Natural killer cell (primary cell): ENCODE results near the gene ARFGAP3. TPM values are rescaled to one million over a fixed set of nuclear protein-coding genes. Genes with fewer than 3 reads are reported as not detected.

Source experiments
- ATAC-seq, 3 donors: fragments of 150-1000 bp in 2 of 3; fragments of 200-7000 bp in 1 of 3; cut with Tn5 transposase; 1 replicate in 1 of 3; 2 replicates in 2 of 3; pipeline ENCODE4 v1.10.0; 2021; ENCODE audit warnings: mild to moderate bottlenecking in 2 of 3, moderate library complexity in 2 of 3
- DNase-seq, 2 donors: peaks; one replicate each; pipeline versions ENCODE4 v3.0.0 to v3.0.0-alpha.2; 2013 to 2021; ENCODE audit warnings: mixed read lengths in 1 of 2
- H3K27ac ChIP-seq: one replicate; pipeline ENCODE4 v1.5.1; 2013; ENCODE audit warnings: mild to moderate bottlenecking, low read length
- H3K27me3 ChIP-seq: one replicate; pipeline ENCODE4 v1.6.1; 2013; ENCODE audit warnings: low read length; ENCODE audit not compliant: control insufficient read depth, insufficient read depth
- H3K36me3 ChIP-seq: one replicate; pipeline ENCODE4 v1.6.1; 2013; ENCODE audit warnings: low read length; ENCODE audit not compliant: control insufficient read depth, insufficient read depth
- H3K4me1 ChIP-seq: one replicate; pipeline ENCODE4 v1.6.1; 2013; ENCODE audit warnings: low read length; ENCODE audit not compliant: control insufficient read depth, insufficient read depth
- H3K4me3 ChIP-seq: one replicate; pipeline ENCODE4 v1.5.1; 2013; ENCODE audit warnings: low read length
- H3K9me3 ChIP-seq: one replicate; pipeline ENCODE4 v1.6.1; 2013; ENCODE audit warnings: low read length; ENCODE audit not compliant: control insufficient read depth, insufficient read depth
- H3K27ac Mint-ChIP-seq, 2 donors: one replicate each; pipeline ENCODE4 v1.8.0; 2022; ENCODE audit warnings: mild to moderate bottlenecking in 2 of 2, mixed read lengths in 2 of 2, moderate library complexity in 1 of 2
- H3K27me3 Mint-ChIP-seq, 2 donors: one replicate each; pipeline ENCODE4 v1.8.0; 2022; ENCODE audit warnings: low read depth in 2 of 2, mixed read lengths in 2 of 2
- H3K36me3 Mint-ChIP-seq: one replicate; pipeline ENCODE4 v1.8.0; 2022; ENCODE audit warnings: mixed read lengths
- H3K4me1 Mint-ChIP-seq, 2 donors: one replicate each; pipeline ENCODE4 v1.8.0; 2022; ENCODE audit warnings: mixed read lengths in 2 of 2
- H3K4me3 Mint-ChIP-seq: one replicate; pipeline ENCODE4 v1.8.0; 2022; ENCODE audit warnings: mild to moderate bottlenecking, moderate library complexity, mixed read lengths
- H3K9me3 Mint-ChIP-seq, 2 donors: one replicate each; pipeline ENCODE4 v1.8.0; 2022; ENCODE audit warnings: mixed read lengths in 2 of 2
- WGBS: methylation state at CpG from one replicate; pipeline ENCODE4 v1.1.7; 2013; ENCODE audit warnings: missing lambda C conversion rate; ENCODE audit not compliant: insufficient coverage; 5-methylcytosine and 5-hydroxymethylcytosine counted together
- intact Hi-C: fragments of 100-400 bp; cut with micrococcal nuclease; formaldehyde crosslinking; loops from one replicate; pipeline ENCODE4 v1.14.2; 2022
- total RNA-seq, 4 donors: library from RNA; stranded (reverse); fragments of 120-200 nt in 1 of 4; gene quantifications; one replicate each; pipeline versions ENCODE4 v1.2.3 to v1.2.4, GENCODE V29; 2013 to 2022
- TF ChIP-seq, protein P1 (sequence below): fragments of 200-600 bp; IDR thresholded peaks from one replicate; pipeline ENCODE4 v1.8.0; 2022; ENCODE audit warnings: antibody characterized with exemption

Gene ARFGAP3
- total RNA-seq, 3 donors from 2014 or later (not counting 1 experiment from before 2014, with no cell fraction given): 46.3 to 58.0 (median 53.8) TPM

GRCh38 chr22:42893371-42894150, 36.5 kb upstream of the ARFGAP3 start:
- WGBS: 84% methylated on average over 24 of the region's 25 CpGs
- no peaks in the 10 kb centered on the region for H3K27me3 Mint-ChIP-seq
- TF ChIP-seq, protein P1, sequence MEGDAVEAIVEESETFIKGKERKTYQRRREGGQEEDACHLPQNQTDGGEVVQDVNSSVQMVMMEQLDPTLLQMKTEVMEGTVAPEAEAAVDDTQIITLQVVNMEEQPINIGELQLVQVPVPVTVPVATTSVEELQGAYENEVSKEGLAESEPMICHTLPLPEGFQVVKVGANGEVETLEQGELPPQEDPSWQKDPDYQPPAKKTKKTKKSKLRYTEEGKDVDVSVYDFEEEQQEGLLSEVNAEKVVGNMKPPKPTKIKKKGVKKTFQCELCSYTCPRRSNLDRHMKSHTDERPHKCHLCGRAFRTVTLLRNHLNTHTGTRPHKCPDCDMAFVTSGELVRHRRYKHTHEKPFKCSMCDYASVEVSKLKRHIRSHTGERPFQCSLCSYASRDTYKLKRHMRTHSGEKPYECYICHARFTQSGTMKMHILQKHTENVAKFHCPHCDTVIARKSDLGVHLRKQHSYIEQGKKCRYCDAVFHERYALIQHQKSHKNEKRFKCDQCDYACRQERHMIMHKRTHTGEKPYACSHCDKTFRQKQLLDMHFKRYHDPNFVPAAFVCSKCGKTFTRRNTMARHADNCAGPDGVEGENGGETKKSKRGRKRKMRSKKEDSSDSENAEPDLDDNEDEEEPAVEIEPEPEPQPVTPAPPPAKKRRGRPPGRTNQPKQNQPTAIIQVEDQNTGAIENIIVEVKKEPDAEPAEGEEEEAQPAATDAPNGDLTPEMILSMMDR: no peak
- no peaks in the 10 kb centered on the region for H3K27me3 ChIP-seq
- H3K36me3 Mint-ChIP-seq: no peaks in the 10 kb centered on the region
- H3K4me1 ChIP-seq: peaks cover 88% of the 10 kb centered on the region
- H3K4me3 Mint-ChIP-seq: peak overlapping the region; percentile 58
- H3K27ac Mint-ChIP-seq: peak overlapping the region; percentile 91 to 92
- H3K9me3 Mint-ChIP-seq: no peaks in the 10 kb centered on the region
- no peak overlapping the region for H3K4me3 ChIP-seq
- peak overlapping the region; percentile 86 for H3K27ac ChIP-seq
- ATAC-seq: peak; percentile 28 to 40 (median 30)
- H3K36me3 ChIP-seq: no peaks in the 10 kb centered on the region
- no peaks in the 10 kb centered on the region for H3K9me3 ChIP-seq
- DNase-seq: peak in 1 of 2 donors; percentile 60
- intact Hi-C loops: loop anchor here (2.0 to 10.0 kb wide), 2 partner anchors 31 to 121 kb away; partner anchors contain the start of gene PACSIN2
- peaks cover 57 to 77% of the 10 kb centered on the region in 2 donors for H3K4me1 Mint-ChIP-seq

DNA sequence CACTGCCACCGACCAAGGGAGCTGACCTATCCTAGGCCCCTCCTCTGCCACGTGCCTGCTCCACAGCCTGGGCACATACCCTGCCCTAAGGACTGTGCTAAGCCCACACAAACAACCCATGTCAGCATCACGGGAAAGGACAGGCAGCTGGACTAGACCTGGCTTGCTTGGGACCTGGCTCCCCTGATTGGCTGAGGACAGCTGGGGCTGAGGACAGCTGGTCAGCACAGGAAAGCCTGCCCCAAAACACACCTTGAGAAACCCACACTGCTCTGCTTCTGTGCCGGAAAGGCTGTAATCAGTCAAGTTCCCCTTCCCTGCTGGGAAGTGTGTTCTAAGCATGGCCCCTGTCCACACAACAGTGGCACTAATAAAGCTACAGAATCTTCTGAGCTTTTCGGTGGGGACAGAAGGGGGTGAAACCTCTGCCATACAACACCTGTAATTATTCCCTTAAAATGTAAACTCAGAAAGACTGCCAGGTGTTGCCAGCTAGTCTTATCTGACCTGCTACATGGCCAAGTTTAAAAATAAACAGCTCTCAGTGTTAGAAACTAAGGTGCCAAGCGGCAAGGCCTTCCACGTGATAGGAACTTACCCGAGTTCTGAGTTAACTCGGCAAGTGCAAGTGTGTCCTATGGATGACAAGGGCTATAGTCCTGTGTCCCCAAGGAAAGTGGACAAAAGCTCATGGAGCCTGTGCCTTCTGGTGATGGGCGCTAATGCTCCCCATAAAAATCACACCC, 35.7 kb upstream of the ARFGAP3 start:
- H3K27ac ChIP-seq: peak overlapping the region; percentile 86
- no peak overlapping the region for H3K4me3 ChIP-seq
- 60% methylated on average over 10 of the region's 10 CpGs for WGBS
- Mint-ChIP-seq H3K36me3 (no peaks in the 10 kb centered on the region), H3K27ac (peak overlapping the region; percentile 91 to 92), H3K4me3 (peak overlapping the region; percentile 45), H3K4me1 (peaks cover 65 to 84% of the 10 kb centered on the region in 2 donors), H3K9me3 (no peaks in the 10 kb centered on the region), H3K27me3 (no peaks in the 10 kb centered on the region)
- intact Hi-C loops: loop anchor here (2.0 to 10.0 kb wide), 2 partner anchors 32 to 122 kb away; partner anchors contain the start of gene PACSIN2
- peaks cover 95% of the 10 kb centered on the region for H3K4me1 ChIP-seq
- ATAC-seq (peak; percentile 8 to 50 (median 11)), DNase-seq (no peak)
- TF ChIP-seq, protein P1: no peak
- no peaks in the 10 kb centered on the region for H3K27me3 ChIP-seq
- H3K36me3 ChIP-seq: peaks cover 5% of the 10 kb centered on the region
- H3K9me3 ChIP-seq: no peaks in the 10 kb centered on the region

- H3K36me3 Mint-ChIP-seq: no peaks in the 10 kb centered on the region
- H3K27ac Mint-ChIP-seq: peak overlapping the region; percentile 91 to 92
- Histone ChIP-seq H3K36me3 (peaks cover 7% of the 10 kb centered on the region), H3K9me3 (no peaks in the 10 kb centered on the region), H3K27me3 (no peaks in the 10 kb centered on the region), H3K4me1 (peaks cover 97% of the 10 kb centered on the region), H3K4me3 (no peak overlapping the region), H3K27ac (peak overlapping the region; percentile 86)
- DNase-seq (no peak), ATAC-seq (peak; percentile 58 to 59 (median 58))
- TF ChIP-seq, protein P1: no peak
- 40% methylated on average over 9 of the region's 9 CpGs for WGBS
- peak overlapping the region; percentile 45 for H3K4me3 Mint-ChIP-seq
- no peaks in the 10 kb centered on the region for H3K9me3 Mint-ChIP-seq
- H3K27me3 Mint-ChIP-seq: no peaks in the 10 kb centered on the region
- intact Hi-C loops: loop anchor here (2.0 to 10.0 kb wide), 2 partner anchors 33 to 123 kb away; partner anchors contain the start of gene PACSIN2
- peaks cover 69 to 84% of the 10 kb centered on the region in 2 donors for H3K4me1 Mint-ChIP-seq
Observed at GRCh38 chr22:42892156-42892555, 35.1 kb upstream of the ARFGAP3 start.
